Breast epithelium (tissue), 3 donors: ENCODE measurements around the gene STEAP1B.

Source experiments
- POLR2A ChIP-seq: fragments of 450-650 bp; IDR thresholded peaks from one replicate; pipeline ENCODE4 v1.6.1; 2016; ENCODE audit warnings: antibody characterized with exemption, mild to moderate bottlenecking, moderate library complexity
- TF ChIP-seq, protein P1 (sequence below), 3 donors: fragments of 450-650 bp; IDR thresholded peaks; one replicate each; pipeline ENCODE4 v1.5.1; 2016 to 2017; ENCODE audit warnings: antibody characterized with exemption in 3 of 3, mild to moderate bottlenecking in 3 of 3, moderate library complexity in 3 of 3

- TF ChIP-seq, protein P1, sequence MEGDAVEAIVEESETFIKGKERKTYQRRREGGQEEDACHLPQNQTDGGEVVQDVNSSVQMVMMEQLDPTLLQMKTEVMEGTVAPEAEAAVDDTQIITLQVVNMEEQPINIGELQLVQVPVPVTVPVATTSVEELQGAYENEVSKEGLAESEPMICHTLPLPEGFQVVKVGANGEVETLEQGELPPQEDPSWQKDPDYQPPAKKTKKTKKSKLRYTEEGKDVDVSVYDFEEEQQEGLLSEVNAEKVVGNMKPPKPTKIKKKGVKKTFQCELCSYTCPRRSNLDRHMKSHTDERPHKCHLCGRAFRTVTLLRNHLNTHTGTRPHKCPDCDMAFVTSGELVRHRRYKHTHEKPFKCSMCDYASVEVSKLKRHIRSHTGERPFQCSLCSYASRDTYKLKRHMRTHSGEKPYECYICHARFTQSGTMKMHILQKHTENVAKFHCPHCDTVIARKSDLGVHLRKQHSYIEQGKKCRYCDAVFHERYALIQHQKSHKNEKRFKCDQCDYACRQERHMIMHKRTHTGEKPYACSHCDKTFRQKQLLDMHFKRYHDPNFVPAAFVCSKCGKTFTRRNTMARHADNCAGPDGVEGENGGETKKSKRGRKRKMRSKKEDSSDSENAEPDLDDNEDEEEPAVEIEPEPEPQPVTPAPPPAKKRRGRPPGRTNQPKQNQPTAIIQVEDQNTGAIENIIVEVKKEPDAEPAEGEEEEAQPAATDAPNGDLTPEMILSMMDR (IDR thresholded peaks at IDR 0.05): no peak
- TF ChIP-seq POLR2A: no peak
These were observed 53.0 kb downstream of the STEAP1B start for GRCh38 chr7:22447008-22447407.
